ENCODE data around the gene ZGRF1.

GRCh38 chr4:112511803-112512118 lies 124.9 kb downstream of the ZGRF1 start:
- TF ChIP-seq, protein P1, sequence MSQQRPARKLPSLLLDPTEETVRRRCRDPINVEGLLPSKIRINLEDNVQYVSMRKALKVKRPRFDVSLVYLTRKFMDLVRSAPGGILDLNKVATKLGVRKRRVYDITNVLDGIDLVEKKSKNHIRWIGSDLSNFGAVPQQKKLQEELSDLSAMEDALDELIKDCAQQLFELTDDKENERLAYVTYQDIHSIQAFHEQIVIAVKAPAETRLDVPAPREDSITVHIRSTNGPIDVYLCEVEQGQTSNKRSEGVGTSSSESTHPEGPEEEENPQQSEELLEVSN (IDR thresholded peaks at IDR 0.05; ENCODE audit: borderline replicate concordance, low read depth) = no peak
- TF ChIP-seq EP300 (IDR thresholded peaks at IDR 0.05) = no peak
- no peak for TF ChIP-seq CTCF (IDR thresholded peaks at IDR 0.05)
- TF ChIP-seq JUN (IDR thresholded peaks at IDR 0.05) = no peak
- TF ChIP-seq, protein P2, sequence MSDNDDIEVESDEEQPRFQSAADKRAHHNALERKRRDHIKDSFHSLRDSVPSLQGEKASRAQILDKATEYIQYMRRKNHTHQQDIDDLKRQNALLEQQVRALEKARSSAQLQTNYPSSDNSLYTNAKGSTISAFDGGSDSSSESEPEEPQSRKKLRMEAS (IDR thresholded peaks at IDR 0.05) = no peak
- no peak for TF ChIP-seq POLR2A (IDR thresholded peaks at IDR 0.05; ENCODE audit: low read length)
- no peak for TF ChIP-seq SREBF2 (IDR thresholded peaks at IDR 0.05)
- TF ChIP-seq, protein P3, sequence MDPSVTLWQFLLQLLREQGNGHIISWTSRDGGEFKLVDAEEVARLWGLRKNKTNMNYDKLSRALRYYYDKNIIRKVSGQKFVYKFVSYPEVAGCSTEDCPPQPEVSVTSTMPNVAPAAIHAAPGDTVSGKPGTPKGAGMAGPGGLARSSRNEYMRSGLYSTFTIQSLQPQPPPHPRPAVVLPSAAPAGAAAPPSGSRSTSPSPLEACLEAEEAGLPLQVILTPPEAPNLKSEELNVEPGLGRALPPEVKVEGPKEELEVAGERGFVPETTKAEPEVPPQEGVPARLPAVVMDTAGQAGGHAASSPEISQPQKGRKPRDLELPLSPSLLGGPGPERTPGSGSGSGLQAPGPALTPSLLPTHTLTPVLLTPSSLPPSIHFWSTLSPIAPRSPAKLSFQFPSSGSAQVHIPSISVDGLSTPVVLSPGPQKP (IDR thresholded peaks at IDR 0.05; ENCODE audit: low read depth, low read length) = no peak
- TF ChIP-seq JUNB (IDR thresholded peaks at IDR 0.05) = no peak
- no peak for TF ChIP-seq POLR2AphosphoS2 (conservative IDR thresholded peaks at IDR 0.05; ENCODE audit: low read length)
- no peak for TF ChIP-seq RNF2 (IDR thresholded peaks at IDR 0.05; ENCODE audit: borderline replicate concordance, low read depth)
- no peak for TF ChIP-seq HMGXB4 (CRISPR knock-in tag; IDR thresholded peaks at IDR 0.05; ENCODE audit: borderline replicate concordance)
- TF ChIP-seq, protein P4, sequence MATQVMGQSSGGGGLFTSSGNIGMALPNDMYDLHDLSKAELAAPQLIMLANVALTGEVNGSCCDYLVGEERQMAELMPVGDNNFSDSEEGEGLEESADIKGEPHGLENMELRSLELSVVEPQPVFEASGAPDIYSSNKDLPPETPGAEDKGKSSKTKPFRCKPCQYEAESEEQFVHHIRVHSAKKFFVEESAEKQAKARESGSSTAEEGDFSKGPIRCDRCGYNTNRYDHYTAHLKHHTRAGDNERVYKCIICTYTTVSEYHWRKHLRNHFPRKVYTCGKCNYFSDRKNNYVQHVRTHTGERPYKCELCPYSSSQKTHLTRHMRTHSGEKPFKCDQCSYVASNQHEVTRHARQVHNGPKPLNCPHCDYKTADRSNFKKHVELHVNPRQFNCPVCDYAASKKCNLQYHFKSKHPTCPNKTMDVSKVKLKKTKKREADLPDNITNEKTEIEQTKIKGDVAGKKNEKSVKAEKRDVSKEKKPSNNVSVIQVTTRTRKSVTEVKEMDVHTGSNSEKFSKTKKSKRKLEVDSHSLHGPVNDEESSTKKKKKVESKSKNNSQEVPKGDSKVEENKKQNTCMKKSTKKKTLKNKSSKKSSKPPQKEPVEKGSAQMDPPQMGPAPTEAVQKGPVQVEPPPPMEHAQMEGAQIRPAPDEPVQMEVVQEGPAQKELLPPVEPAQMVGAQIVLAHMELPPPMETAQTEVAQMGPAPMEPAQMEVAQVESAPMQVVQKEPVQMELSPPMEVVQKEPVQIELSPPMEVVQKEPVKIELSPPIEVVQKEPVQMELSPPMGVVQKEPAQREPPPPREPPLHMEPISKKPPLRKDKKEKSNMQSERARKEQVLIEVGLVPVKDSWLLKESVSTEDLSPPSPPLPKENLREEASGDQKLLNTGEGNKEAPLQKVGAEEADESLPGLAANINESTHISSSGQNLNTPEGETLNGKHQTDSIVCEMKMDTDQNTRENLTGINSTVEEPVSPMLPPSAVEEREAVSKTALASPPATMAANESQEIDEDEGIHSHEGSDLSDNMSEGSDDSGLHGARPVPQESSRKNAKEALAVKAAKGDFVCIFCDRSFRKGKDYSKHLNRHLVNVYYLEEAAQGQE (IDR thresholded peaks at IDR 0.05) = no peak

All from A549 (cell line).